Aorta (tissue), 5 donors: ENCODE results near the gene IGSF3. TPM values are rescaled to one million over a fixed set of nuclear protein-coding genes. Genes with fewer than 3 reads are reported as not detected.
A peak's percentile ranks its signal among the peaks of the same experiment; 100 is the strongest.
"Not testable (repeated sequence)": the region's sequence is repeated elsewhere in the genome, so short reads cannot be mapped to it uniquely, and the experiment has no call there.

Experiments used
- ATAC-seq: fragments of 200-7000 bp; cut with Tn5 transposase; one replicate; pipeline ENCODE4 v1.9.1; 2022; ENCODE audit warnings: moderate library complexity; ENCODE audit not compliant: low FRiP score
- DNase-seq, 2 donors: peaks; one replicate each; pipeline ENCODE4 v3.0.0-alpha.2; 2020
- H3K27ac ChIP-seq, 2 donors: one replicate each; pipeline ENCODE4 v1.5.1; 2013; ENCODE audit warnings: low read length in 2 of 2, mild to moderate bottlenecking in 2 of 2, moderate library complexity in 2 of 2, control low read depth in 1 of 2, inconsistent platforms in 1 of 2, low read depth in 1 of 2
- H3K27me3 ChIP-seq, 2 donors: one replicate each; pipeline ENCODE4 v1.6.1; 2013; ENCODE audit warnings: control low read depth in 1 of 2, low read length in 1 of 2, mild to moderate bottlenecking in 1 of 2, moderate library complexity in 1 of 2; ENCODE audit not compliant: insufficient read depth in 2 of 2, control insufficient read depth in 1 of 2
- H3K36me3 ChIP-seq, 2 donors: one replicate each; pipeline ENCODE4 v1.6.1; 2013; ENCODE audit warnings: control low read depth in 1 of 2, low read length in 1 of 2, mild to moderate bottlenecking in 1 of 2; ENCODE audit not compliant: insufficient read depth in 2 of 2, control insufficient read depth in 1 of 2
- H3K4me1 ChIP-seq, 2 donors: one replicate each; pipeline ENCODE4 v1.6.1; 2013; ENCODE audit warnings: low read length in 2 of 2, control low read depth in 1 of 2, mild to moderate bottlenecking in 1 of 2, moderate library complexity in 1 of 2; ENCODE audit not compliant: insufficient read depth in 2 of 2, control insufficient read depth in 1 of 2
- H3K4me3 ChIP-seq, 2 donors: one replicate each; pipeline ENCODE4 v1.5.1; 2013; ENCODE audit warnings: low read length in 2 of 2, control low read depth in 1 of 2, mild to moderate bottlenecking in 1 of 2
- H3K9me3 ChIP-seq: one replicate; pipeline ENCODE4 v1.6.1; 2013; ENCODE audit warnings: mild to moderate bottlenecking, low read length; ENCODE audit not compliant: control insufficient read depth
- WGBS, 2 donors: extraction: QIAGEN DNeasy Blood & Tissue Kit; methylation state at CpG; one replicate each; pipeline ENCODE4 v1.1.7; 2013; 5-methylcytosine and 5-hydroxymethylcytosine counted together
- intact Hi-C, 2 donors: fragments of 100-400 bp; cut with DNase I; formaldehyde crosslinking; loops; one replicate each; pipeline versions ENCODE4 v1.14.2 to v1.15.0; 2022
- polyA plus RNA-seq, 2 donors: library from polyadenylated mRNA; stranded (reverse); fragments of 200-250 nt; gene quantifications; one replicate each; pipeline ENCODE4 v1.2.3, GENCODE V29; 2013
- total RNA-seq, 2 donors: library from RNA; stranded (reverse); fragmentation: NEBNext Ultra II Directional; extraction: Animal tissue kit (Norgen Biotek cat#: 25700); gene quantifications; one replicate each; pipeline ENCODE4 v1.2.1, GENCODE V29; 2021
- donor health status: healthy with polysubstance abuse.
- donor health status: Bipolar disorder and iron deficiency.
- donor health status: DM: no; HTN: no; CAD: no.
- donor health status: DM: no; HTN: no; CAD: no.
- donor health status: DM: yes; HTN: yes; CAD: no.

Gene IGSF3
- total and polyA plus RNA-seq, 4 donors = 0.18 to 5.9 (median 0.93) TPM

DNA sequence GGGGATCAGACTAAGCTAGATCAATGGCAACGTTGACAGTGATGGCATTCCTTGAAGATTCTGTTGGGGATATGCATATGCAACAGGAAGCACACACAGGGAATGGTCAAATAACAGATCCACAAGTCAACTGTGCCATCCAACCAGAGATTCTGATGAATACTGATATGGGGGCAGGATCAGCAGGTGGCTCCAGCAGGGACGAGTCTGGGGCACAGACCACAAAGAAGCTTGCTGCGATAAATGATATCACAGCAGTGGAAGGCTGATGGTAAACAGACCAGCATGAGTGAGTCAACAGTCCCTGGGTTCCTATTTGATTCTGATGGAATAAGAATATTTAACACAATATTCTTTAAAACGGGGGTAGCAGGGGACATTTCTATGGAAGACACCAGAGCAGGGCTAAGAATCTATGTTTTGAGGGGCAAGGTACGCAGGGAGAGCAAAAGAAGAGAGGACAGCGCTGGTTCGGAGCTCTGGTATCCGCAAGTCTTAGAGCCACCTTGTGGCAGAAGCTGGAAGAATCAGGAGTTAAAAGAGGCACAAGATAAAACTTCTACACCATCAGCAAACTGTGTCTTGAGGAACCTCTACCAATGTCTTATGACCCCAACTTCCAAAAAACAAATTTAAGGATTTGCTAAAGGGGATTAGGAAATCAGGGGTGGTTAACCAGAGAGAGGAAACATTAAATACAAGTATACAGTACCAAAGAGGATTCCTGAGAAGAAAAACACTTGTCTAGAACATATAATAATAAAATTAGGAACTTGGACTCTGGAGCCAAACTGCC is 71.4 kb downstream of the IGSF3 start:
- H3K9me3 ChIP-seq, H3K27ac ChIP-seq, DNase-seq, H3K4me1 ChIP-seq, H3K4me3 ChIP-seq, H3K36me3 ChIP-seq, H3K27me3 ChIP-seq: not testable (repeated sequence)
- intact Hi-C loops = loop anchor here in 1 of 2 donors (2.0 kb wide), 1 partner anchor 23 kb away; no protein-coding TSS in a partner anchor
- ATAC-seq = peak; percentile 79
- WGBS, 2 donors = 11 to 28% methylated on average over 8 of the region's 8 CpGs

DNA sequence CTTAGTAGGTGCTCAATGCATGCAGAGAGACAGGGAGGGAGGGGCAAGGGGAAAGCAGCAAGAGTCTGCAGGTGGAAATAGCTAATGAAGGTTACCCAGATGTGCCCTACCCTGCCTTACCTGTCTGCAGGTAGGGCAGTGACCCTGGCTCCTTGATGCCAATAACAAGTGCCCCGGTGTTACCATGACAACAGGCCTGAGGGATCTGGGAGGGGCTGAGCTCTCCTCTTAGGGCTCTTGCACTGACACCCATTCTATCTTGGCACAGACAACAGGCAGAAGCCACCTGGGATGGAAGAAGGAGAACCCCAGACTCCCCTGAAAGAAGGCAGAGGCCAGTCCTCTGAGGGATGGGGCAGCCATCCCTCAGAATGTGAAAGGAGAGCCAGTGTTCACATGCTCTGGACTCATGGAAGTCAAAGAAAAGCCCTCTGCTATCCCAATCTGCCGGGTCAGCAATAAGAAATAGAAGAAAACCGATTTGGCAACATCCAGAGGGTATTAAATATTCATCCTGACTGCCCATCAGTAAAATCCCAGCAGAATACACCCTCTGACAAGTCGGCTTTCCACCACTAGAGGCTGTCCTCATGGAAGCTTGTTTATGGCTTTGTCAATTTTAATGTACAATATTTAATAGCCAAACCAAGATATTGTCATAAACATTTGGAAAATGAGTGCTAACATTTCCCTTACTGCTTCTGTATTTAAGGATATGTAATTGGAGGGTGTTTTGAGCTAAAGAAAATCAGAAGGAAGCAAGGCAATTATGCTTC is 72.3 kb downstream of the IGSF3 start:
- WGBS, 2 donors = 82 to 88% methylated on average over 4 of the region's 4 CpGs
- DNase-seq, H3K36me3 ChIP-seq, H3K4me3 ChIP-seq, H3K27me3 ChIP-seq, H3K27ac ChIP-seq, H3K9me3 ChIP-seq, ATAC-seq, intact Hi-C loops, H3K4me1 ChIP-seq: not testable (repeated sequence)

- H3K4me3 ChIP-seq, ATAC-seq, H3K27ac ChIP-seq, H3K9me3 ChIP-seq, intact Hi-C loops, H3K36me3 ChIP-seq, DNase-seq, H3K4me1 ChIP-seq, H3K27me3 ChIP-seq: not testable (repeated sequence)
- 90 to 98% methylated on average over 3 of the region's 3 CpGs for WGBS, 2 donors
These were observed 73.6 kb downstream of the IGSF3 start for GRCh38 chr1:116593977-116594376.

DNA sequence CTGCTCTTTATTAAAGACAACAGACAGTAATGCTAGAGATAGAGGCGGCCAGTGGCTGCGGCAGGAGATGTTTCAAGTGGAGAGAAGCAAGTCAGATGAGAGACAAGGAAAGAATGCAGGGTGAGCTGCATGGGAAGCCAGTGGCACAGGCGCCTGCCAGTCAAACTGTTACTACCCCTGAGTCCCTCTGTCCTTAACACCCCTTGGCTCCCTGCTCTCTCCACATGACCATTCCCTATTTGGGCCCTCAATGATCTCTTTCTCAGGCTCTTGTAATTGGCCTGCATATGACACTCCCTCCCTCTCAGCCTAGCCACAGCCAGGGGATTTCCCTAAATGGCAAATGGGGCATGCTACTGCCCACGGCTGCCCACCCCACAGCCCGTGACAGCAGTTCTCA is 74.1 kb downstream of the IGSF3 start:
- H3K9me3 ChIP-seq, H3K4me3 ChIP-seq, H3K27ac ChIP-seq, intact Hi-C loops, H3K27me3 ChIP-seq, H3K36me3 ChIP-seq, H3K4me1 ChIP-seq, DNase-seq, ATAC-seq: not testable (repeated sequence)
- 95 to 96% methylated on average over 3 to 5 of the region's 5 CpGs for WGBS, 2 donors

DNA sequence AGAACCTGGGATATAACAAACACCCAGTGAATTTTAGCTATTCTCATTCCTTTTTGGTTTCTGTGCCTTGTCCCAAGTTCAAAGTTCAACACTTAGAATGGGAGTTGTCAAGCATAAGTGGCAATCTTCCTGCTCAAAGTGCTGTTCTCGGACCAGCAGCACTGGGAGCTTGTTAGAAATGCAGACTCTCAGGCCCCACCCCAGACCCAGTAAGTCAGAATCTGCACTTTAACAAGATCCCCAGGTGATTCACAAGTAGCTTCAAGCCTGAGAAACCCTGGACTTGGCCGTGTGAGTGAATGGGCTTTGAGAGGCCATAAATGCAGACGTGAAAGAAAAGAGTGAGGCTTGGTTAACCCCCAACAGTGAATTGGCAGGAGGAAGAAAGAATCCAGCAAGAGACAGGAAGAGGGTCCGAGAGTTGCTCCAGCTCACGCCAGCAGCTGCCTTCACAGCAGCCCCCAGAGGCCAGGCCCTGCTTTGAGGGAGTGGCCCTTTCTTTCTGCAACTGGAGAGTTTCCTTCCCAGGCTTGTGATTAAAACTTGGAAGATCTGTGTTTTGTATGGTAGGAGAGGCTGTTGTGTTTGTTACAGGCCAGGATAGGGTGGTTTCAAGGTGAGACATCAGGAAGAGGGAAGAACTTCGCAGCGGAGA is 75.5 kb downstream of the IGSF3 start:
- H3K36me3 ChIP-seq, H3K4me1 ChIP-seq, ATAC-seq, intact Hi-C loops, H3K4me3 ChIP-seq, H3K27me3 ChIP-seq, DNase-seq, H3K9me3 ChIP-seq, H3K27ac ChIP-seq: not testable (repeated sequence)
- WGBS, 2 donors = 90 to 91% methylated on average over 5 to 7 of the region's 7 CpGs

- ATAC-seq, H3K4me3 ChIP-seq, H3K27me3 ChIP-seq, DNase-seq, H3K27ac ChIP-seq, H3K9me3 ChIP-seq, intact Hi-C loops, H3K36me3 ChIP-seq, H3K4me1 ChIP-seq: not testable (repeated sequence)
- WGBS, 2 donors = 71 to 72% methylated on average over 5 of the region's 10 CpGs
These were observed 76.3 kb downstream of the IGSF3 start for GRCh38 chr1:116591006-116591950.

GRCh38 chr1:116590359-116591005 is 77.1 kb downstream of the IGSF3 start:
- H3K9me3 ChIP-seq, H3K27me3 ChIP-seq, H3K27ac ChIP-seq, intact Hi-C loops, H3K36me3 ChIP-seq, DNase-seq, ATAC-seq, H3K4me1 ChIP-seq, H3K4me3 ChIP-seq: not testable (repeated sequence)
- WGBS, 2 donors = 93 to 98% methylated on average over 6 of the region's 6 CpGs
